GM23248 (cell line): Measurements from ENCODE around the gene RENBP.

Source experiments
- EZH2 ChIP-seq: fragments of 200-600 bp; sonication (generic); IDR thresholded peaks from 2 replicates; pipeline ENCODE4 v1.6.1; 2018; ENCODE audit warnings: antibody characterized with exemption, mild to moderate bottlenecking; ENCODE audit not compliant: insufficient read depth, poor library complexity, severe bottlenecking
- EZH2phosphoT487 ChIP-seq: fragments of 200-600 bp; sonication (generic); IDR thresholded peaks from 2 replicates; pipeline ENCODE4 v1.6.1; 2018; ENCODE audit warnings: antibody characterized with exemption, moderate library complexity, mild to moderate bottlenecking, low read depth; ENCODE audit not compliant: insufficient read depth

- TF ChIP-seq EZH2 (no peak), EZH2phosphoT487 (no peak)
These were observed 26.6 kb downstream of the RENBP start for GRCh38 chrX:153917869-153918268.
